HepG2 (cell line): ENCODE measurements around the gene NSG2. TPM values are rescaled to one million over a fixed set of nuclear protein-coding genes. Genes with fewer than 3 reads are reported as not detected.

Experiments
- ARNTL ChIP-seq: sonication (generic); formaldehyde crosslinking; IDR thresholded peaks from 2 replicates; pipeline ENCODE4 v1.4.0; 2020; ENCODE audit warnings: mild to moderate bottlenecking, missing genetic modification reagents
- EP300 ChIP-seq, 3 experiments: sonication (generic) in 1 of 3; formaldehyde crosslinking in 1 of 3; IDR thresholded peaks; 2 replicates each; pipeline versions ENCODE4 v1.5.1 to v1.6.1; 2011 to 2020; ENCODE audit warnings: low read depth in 2 of 3, low read length in 2 of 3, borderline replicate concordance in 1 of 3, improper control_type of control experiment in 1 of 3, mild to moderate bottlenecking in 1 of 3, missing genetic modification reagents in 1 of 3, moderate library complexity in 1 of 3
- ERF ChIP-seq: IDR thresholded peaks from 2 replicates; pipeline ENCODE4 v1.6.1; 2018; ENCODE audit warnings: missing biosample characterization, missing genetic modification reagents
- ETS1 ChIP-seq: sonication (generic); formaldehyde crosslinking; IDR thresholded peaks from 2 replicates; pipeline ENCODE4 v1.4.0; 2020; ENCODE audit warnings: missing genetic modification reagents
- GPBP1L1 ChIP-seq: sonication (generic); formaldehyde crosslinking; IDR thresholded peaks from 2 replicates; pipeline ENCODE4 v1.5.0; 2020; ENCODE audit warnings: mild to moderate bottlenecking, missing genetic modification reagents
- MBNL3 ChIP-seq: fragments of 250-450 bp; sonication (Bioruptor Pico); conservative IDR thresholded peaks from 2 replicates; pipeline ENCODE4 v1.8.0; 2022; ENCODE audit warnings: mild to moderate bottlenecking, inconsistent platforms
- PBX3 ChIP-seq: sonication (generic); formaldehyde crosslinking; IDR thresholded peaks from 2 replicates; pipeline ENCODE4 v1.8.1; 2023; ENCODE audit warnings: missing genetic modification reagents, inconsistent platforms, borderline replicate concordance
- PRPF4 ChIP-seq: fragments of 200-400 bp; formaldehyde crosslinking; IDR thresholded peaks from 2 replicates; pipeline ENCODE4 v1.6.1; 2016; ENCODE audit warnings: low read length, low read depth; ENCODE audit not compliant: poor library complexity, severe bottlenecking
- REST ChIP-seq, 2 experiments: IDR thresholded peaks; 2 replicates each; pipeline ENCODE4 v1.6.1; 2011 to 2012; ENCODE audit warnings: low read length in 2 of 2, borderline replicate concordance in 1 of 2, low read depth in 1 of 2, mild to moderate bottlenecking in 1 of 2, moderate library complexity in 1 of 2
- SALL2 ChIP-seq: sonication (generic); formaldehyde crosslinking; IDR thresholded peaks from 2 replicates; pipeline ENCODE4 v1.8.1; 2023; ENCODE audit warnings: mild to moderate bottlenecking, missing genetic modification reagents, inconsistent platforms
- SKI ChIP-seq: fragments of 450-650 bp; IDR thresholded peaks from one replicate; pipeline ENCODE4 v1.6.1; 2018; ENCODE audit warnings: mild to moderate bottlenecking; ENCODE audit not compliant: partially characterized antibody
- SMARCC2 ChIP-seq: fragments of 450-650 bp; IDR thresholded peaks from 2 replicates; pipeline ENCODE4 v1.6.1; 2017; ENCODE audit warnings: antibody characterized with exemption, mild to moderate bottlenecking
- ZNF18 ChIP-seq: sonication (generic); formaldehyde crosslinking; IDR thresholded peaks from 2 replicates; pipeline ENCODE4 v1.8.0; 2022; ENCODE audit warnings: mild to moderate bottlenecking, missing genetic modification reagents; ENCODE audit not compliant: insufficient replicate concordance
- ZNF296 ChIP-seq: sonication (generic); formaldehyde crosslinking; conservative IDR thresholded peaks from 2 replicates; pipeline ENCODE4 v1.5.0; 2020; ENCODE audit warnings: mild to moderate bottlenecking, missing genetic modification reagents
- ZNF3 ChIP-seq: IDR thresholded peaks from 2 replicates; pipeline ENCODE4 v1.7.0; 2017; ENCODE audit warnings: inconsistent platforms
- ZNF512B ChIP-seq: sonication (generic); formaldehyde crosslinking; IDR thresholded peaks from 2 replicates; pipeline ENCODE4 v1.5.1; 2020; ENCODE audit warnings: missing genetic modification reagents, mild to moderate bottlenecking, borderline replicate concordance
- polyA plus RNA-seq, 8 experiments: library from polyadenylated mRNA; depleted of rRNA in 3 of 8; stranded (reverse) in 7 of 8; unstranded in 1 of 8; fragments of >200 nt; fragmentation: Illumina TruSeq in 4 of 8; extraction: Trizol in 4 of 8; gene quantifications; 2 replicates each; pipeline versions ENCODE4 v1.2.1 to v1.2.3, GENCODE V29; 2011 to 2016; ENCODE audit warnings: low read depth in 4 of 8, missing spikeins in 1 of 8, mixed read lengths in 1 of 8; ENCODE audit not compliant: insufficient read depth in 1 of 8
- total RNA-seq, 5 experiments: library from RNA; depleted of rRNA; stranded (reverse); fragments of >200 nt; fragmentation: Illumina TruSeq; extraction: Trizol; gene quantifications; 2 replicates each; pipeline ENCODE4 v1.2.3, GENCODE V29; 2016; ENCODE audit warnings: low read depth in 1 of 5

NSG2 gene
- total and polyA plus RNA-seq, 2 of the 13 experiments (the other 11 are each of a cell fraction or from before 2014, with no cell fraction given): 0.21 TPM; not detected in 1

- TF ChIP-seq GPBP1L1 (CRISPR knock-in tag): no peak
- TF ChIP-seq PBX3 (CRISPR knock-in tag): no peak
- TF ChIP-seq ZNF512B (CRISPR knock-in tag): no peak
- TF ChIP-seq PRPF4: no peak
- no peak for TF ChIP-seq MBNL3
- TF ChIP-seq SALL2: peak; percentile 30; the same call in 1 of the 2 replicates
- TF ChIP-seq REST (IDR thresholded peaks at IDR 0.05; ENCODE audit: borderline replicate concordance in 1 of 2, low read depth in 1 of 2, low read length in 2 of 2): peak; percentile 92 to 97
- no peak for TF ChIP-seq SMARCC2
- no peak for TF ChIP-seq SKI
- TF ChIP-seq ZNF3 (CRISPR knock-in tag): no peak
- TF ChIP-seq ZNF296 (CRISPR knock-in tag): no peak
- no peak for TF ChIP-seq EP300 (IDR thresholded peaks at IDR 0.05; ENCODE audit: low read depth in 2 of 2, low read length in 2 of 2)
- TF ChIP-seq EP300 (CRISPR knock-in tag; IDR thresholded peaks at IDR 0.05; ENCODE audit: borderline replicate concordance): no peak
- TF ChIP-seq ARNTL (CRISPR knock-in tag): no peak
- TF ChIP-seq ETS1 (CRISPR knock-in tag): no peak
- TF ChIP-seq ERF (CRISPR knock-in tag): peak; percentile 73
- TF ChIP-seq ZNF18 (CRISPR knock-in tag): no peak
These were observed at the start of gene NSG2 (continued) for GRCh38 chr5:174045470-174046025.
